Neuronal stem cell (in vitro differentiated cells): ENCODE data around the gene EIF2B5.

ENCODE experiments used
- DNase-seq: peaks from one replicate; pipeline ENCODE4 v3.0.0-alpha.2; 2013; ENCODE audit warnings: low spot score
- H2AFZ ChIP-seq: one replicate; pipeline ENCODE4 v1.6.1; 2013; ENCODE audit warnings: mild to moderate bottlenecking, low read length, inconsistent platforms
- H2AK5ac ChIP-seq: 2 replicates; pipeline ENCODE4 v1.6.1; 2013; ENCODE audit warnings: low read depth, mild to moderate bottlenecking, inconsistent platforms, low read length, moderate library complexity, mixed read lengths
- H2BK120ac ChIP-seq: 2 replicates; pipeline ENCODE4 v1.6.1; 2013; ENCODE audit warnings: low read depth, mild to moderate bottlenecking, inconsistent platforms, low read length, moderate library complexity, mixed read lengths
- H2BK12ac ChIP-seq: one replicate; pipeline ENCODE4 v1.6.1; 2013; ENCODE audit warnings: low read length, inconsistent platforms
- H2BK15ac ChIP-seq: 2 replicates; pipeline ENCODE4 v1.6.1; 2013; ENCODE audit warnings: mild to moderate bottlenecking, low read length, inconsistent platforms, mixed read lengths
- H2BK5ac ChIP-seq: one replicate; pipeline ENCODE4 v1.6.1; 2013; ENCODE audit warnings: inconsistent platforms, mild to moderate bottlenecking, low read length, moderate library complexity
- H3K14ac ChIP-seq: one replicate; pipeline ENCODE4 v1.6.1; 2013; ENCODE audit warnings: low read length, inconsistent platforms
- H3K18ac ChIP-seq: 2 replicates; pipeline ENCODE4 v1.6.1; 2013; ENCODE audit warnings: low read length, inconsistent platforms
- H3K23ac ChIP-seq: 2 replicates; pipeline ENCODE4 v1.6.1; 2013; ENCODE audit warnings: low read depth, mild to moderate bottlenecking, mixed read lengths, low read length, inconsistent platforms; ENCODE audit not compliant: poor library complexity
- H3K27ac ChIP-seq: replicated peaks from 3 replicates; pipeline ENCODE4 v1.5.1; 2013; ENCODE audit warnings: low read length, inconsistent platforms
- H3K27me3 ChIP-seq, 3 experiments: 2 replicates each; pipeline ENCODE4 v1.6.1; 2013; ENCODE audit warnings: low read length in 3 of 3, mild to moderate bottlenecking in 2 of 3, inconsistent platforms in 1 of 3, low read depth in 1 of 3, mixed read lengths in 1 of 3, moderate library complexity in 1 of 3; ENCODE audit not compliant: control insufficient read depth in 3 of 3, insufficient read depth in 3 of 3
- H3K36me3 ChIP-seq, 2 donors: replicated peaks in 1 of 2; 2 replicates each; pipeline ENCODE4 v1.6.1; 2013; ENCODE audit warnings: low read length in 2 of 2; ENCODE audit not compliant: control insufficient read depth in 2 of 2, insufficient read depth in 2 of 2
- H3K4ac ChIP-seq: 2 replicates; pipeline ENCODE4 v1.6.1; 2013; ENCODE audit warnings: inconsistent platforms, mild to moderate bottlenecking, low read length, moderate library complexity
- H3K4me1 ChIP-seq, 2 donors: 1 replicate in 1 of 2; 2 replicates in 1 of 2; pipeline ENCODE4 v1.6.1; 2013; ENCODE audit warnings: low read length in 2 of 2, low read depth in 1 of 2; ENCODE audit not compliant: control insufficient read depth in 2 of 2, insufficient read depth in 1 of 2
- H3K4me2 ChIP-seq: one replicate; pipeline ENCODE4 v1.6.1; 2013; ENCODE audit warnings: mild to moderate bottlenecking, low read length, inconsistent platforms; ENCODE audit not compliant: insufficient read depth, poor library complexity, severe bottlenecking
- H3K4me3 ChIP-seq, 2 donors: 2 replicates each; pipeline ENCODE4 v1.5.1; 2013; ENCODE audit warnings: low read length in 2 of 2, mild to moderate bottlenecking in 2 of 2, inconsistent platforms in 1 of 2, moderate library complexity in 1 of 2
- H3K79me1 ChIP-seq: one replicate; pipeline ENCODE4 v1.6.1; 2013; ENCODE audit warnings: low read depth, mild to moderate bottlenecking, inconsistent platforms, low read length, moderate library complexity
- H3K9ac ChIP-seq: one replicate; pipeline ENCODE4 v1.6.1; 2013; ENCODE audit warnings: mild to moderate bottlenecking, low read depth, low read length, inconsistent platforms; ENCODE audit not compliant: poor library complexity
- H3K9me3 ChIP-seq, 2 donors: replicated peaks in 1 of 2; 2 replicates each; pipeline versions ENCODE3 to v1.6.1; 2013; ENCODE audit warnings: low read length in 2 of 2, mild to moderate bottlenecking in 2 of 2, inconsistent platforms in 1 of 2, low read depth in 1 of 2, mixed read lengths in 1 of 2, moderate library complexity in 1 of 2; ENCODE audit not compliant: control insufficient read depth in 2 of 2, insufficient read depth in 1 of 2
- H4K8ac ChIP-seq: one replicate; pipeline ENCODE4 v1.6.1; 2013; ENCODE audit warnings: low read depth, mild to moderate bottlenecking, inconsistent platforms, low read length, moderate library complexity
- H4K91ac ChIP-seq: one replicate; pipeline ENCODE4 v1.6.1; 2013; ENCODE audit warnings: low read length, low read depth, mild to moderate bottlenecking, inconsistent platforms; ENCODE audit not compliant: poor library complexity
- WGBS, 2 donors: extraction: QIAGEN DNeasy Blood & Tissue Kit; methylation state at CpG; one replicate each; pipeline ENCODE4 v1.1.7; 2013; ENCODE audit warnings: missing lambda C conversion rate in 2 of 2, mixed read lengths in 1 of 2; ENCODE audit not compliant: insufficient read length in 2 of 2, insufficient replicate concordance in 1 of 2; ENCODE audit errors: extremely low coverage in 2 of 2; 5-methylcytosine and 5-hydroxymethylcytosine counted together

EIF2B5 gene

DNA sequence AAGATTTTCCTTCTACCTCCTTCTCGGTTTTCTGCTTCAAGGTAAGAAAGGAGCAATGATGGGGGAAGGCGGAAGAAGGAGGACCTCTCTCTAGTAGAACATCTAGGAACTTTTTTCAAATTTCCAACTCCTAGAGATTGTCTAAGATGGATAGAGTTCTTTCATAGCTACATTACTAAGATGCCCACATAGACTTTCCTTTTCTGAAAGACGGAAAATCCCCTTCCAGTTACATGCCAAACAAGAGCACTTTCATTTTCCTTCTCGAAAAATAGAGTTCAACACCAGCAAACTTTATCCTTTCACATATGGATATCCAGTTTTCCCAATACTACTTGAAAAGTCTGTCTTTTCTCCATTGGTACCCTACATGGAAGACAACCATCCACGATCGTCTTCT, 37.6 kb upstream of the EIF2B5 start:
- no peak overlapping the region for H2BK15ac ChIP-seq
- H3K36me3 ChIP-seq, result no peaks in the 10 kb centered on the region
- H3K9ac ChIP-seq, result no peak overlapping the region
- WGBS, 2 donors, result no CpG with 5 or more reads among the region's 6 CpGs
- H3K14ac ChIP-seq, result no peak overlapping the region
- no peak overlapping the region for H2BK120ac ChIP-seq
- H3K9me3 ChIP-seq, result peaks cover 0 to 4% of the 10 kb centered on the region in 2 donors
- H3K4me2 ChIP-seq, result no peak overlapping the region
- no peak overlapping the region for H2AK5ac ChIP-seq
- no peak overlapping the region for H3K4ac ChIP-seq
- H3K79me1 ChIP-seq, result no peaks in the 10 kb centered on the region
- H3K18ac ChIP-seq, result no peak overlapping the region
- no peak overlapping the region for H2BK5ac ChIP-seq
- H3K23ac ChIP-seq, result no peak overlapping the region
- H3K27me3 ChIP-seq, result peaks cover 0 to 8% (median 0%) of the 10 kb centered on the region in 3 experiments
- no peak overlapping the region for H3K27ac ChIP-seq
- H4K8ac ChIP-seq, result no peak overlapping the region
- H3K4me1 ChIP-seq, result no peaks in the 10 kb centered on the region
- DNase-seq, result no peak
- H3K4me3 ChIP-seq, result no peak overlapping the region
- no peak overlapping the region for H2BK12ac ChIP-seq
- no peak overlapping the region for H2AFZ ChIP-seq
- no peak overlapping the region for H4K91ac ChIP-seq

DNA sequence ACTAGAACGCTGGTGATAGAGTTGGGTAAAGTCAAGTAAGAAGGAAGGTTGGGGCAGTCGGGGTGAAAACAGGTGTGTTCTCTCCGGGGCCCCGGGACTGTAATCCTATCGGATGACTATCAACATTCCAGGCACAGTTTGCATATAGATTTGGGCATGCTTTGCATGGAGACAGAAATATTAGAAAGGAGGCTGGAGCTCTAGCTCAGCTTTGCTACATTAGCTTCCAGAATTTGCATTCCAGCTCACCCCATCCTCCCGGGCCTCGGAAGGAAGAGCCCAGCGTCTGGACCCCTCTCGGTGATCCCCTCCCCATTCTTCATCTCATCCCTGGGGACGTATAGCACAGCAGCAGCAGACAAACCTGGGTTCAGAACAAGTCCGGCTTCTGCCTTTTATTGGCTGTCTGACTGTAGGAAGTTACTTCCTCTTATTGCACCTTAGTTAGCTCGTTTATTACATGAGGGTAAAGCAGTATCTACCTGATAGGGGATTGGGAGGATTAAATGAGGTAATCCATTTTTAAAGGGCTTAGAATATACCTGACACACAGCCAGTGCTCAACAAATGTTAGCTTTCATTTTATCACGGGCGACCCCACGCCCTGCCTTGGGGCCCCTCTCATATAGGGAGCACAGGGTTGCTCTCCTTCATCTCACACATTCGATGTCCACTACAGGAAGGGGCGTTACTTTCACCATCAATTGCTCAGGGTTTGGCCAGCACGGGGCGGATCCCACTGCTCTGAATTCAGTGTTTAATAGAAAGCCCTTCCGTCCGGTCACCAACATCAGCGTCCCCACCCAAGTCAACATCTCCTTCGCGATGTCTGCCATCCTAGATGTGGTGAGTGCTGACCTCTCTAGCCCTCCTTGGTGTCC, 35.1 kb upstream of the EIF2B5 start:
- no peak overlapping the region for H2BK120ac ChIP-seq
- H3K23ac ChIP-seq, result no peak overlapping the region
- no peak overlapping the region for H3K4me3 ChIP-seq
- H4K91ac ChIP-seq, result no peak overlapping the region
- DNase-seq, result no peak
- H4K8ac ChIP-seq, result no peak overlapping the region
- no peak overlapping the region for H2AFZ ChIP-seq
- no peak overlapping the region for H2BK5ac ChIP-seq
- no peak overlapping the region for H3K4me2 ChIP-seq
- H3K18ac ChIP-seq, result no peak overlapping the region
- H3K9me3 ChIP-seq, result peaks cover 0 to 4% of the 10 kb centered on the region in 2 donors
- no peak overlapping the region for H2BK12ac ChIP-seq
- peaks cover 0 to 8% (median 0%) of the 10 kb centered on the region in 3 experiments for H3K27me3 ChIP-seq
- no peak overlapping the region for H2BK15ac ChIP-seq
- H3K4me1 ChIP-seq, result no peaks in the 10 kb centered on the region
- H3K9ac ChIP-seq, result no peak overlapping the region
- H3K79me1 ChIP-seq, result no peaks in the 10 kb centered on the region
- H3K14ac ChIP-seq, result no peak overlapping the region
- no peaks in the 10 kb centered on the region for H3K36me3 ChIP-seq
- WGBS, 2 donors, result no CpG with 5 or more reads among the region's 24 CpGs
- H3K27ac ChIP-seq, result no peak overlapping the region
- no peak overlapping the region for H2AK5ac ChIP-seq
- H3K4ac ChIP-seq, result no peak overlapping the region

DNA sequence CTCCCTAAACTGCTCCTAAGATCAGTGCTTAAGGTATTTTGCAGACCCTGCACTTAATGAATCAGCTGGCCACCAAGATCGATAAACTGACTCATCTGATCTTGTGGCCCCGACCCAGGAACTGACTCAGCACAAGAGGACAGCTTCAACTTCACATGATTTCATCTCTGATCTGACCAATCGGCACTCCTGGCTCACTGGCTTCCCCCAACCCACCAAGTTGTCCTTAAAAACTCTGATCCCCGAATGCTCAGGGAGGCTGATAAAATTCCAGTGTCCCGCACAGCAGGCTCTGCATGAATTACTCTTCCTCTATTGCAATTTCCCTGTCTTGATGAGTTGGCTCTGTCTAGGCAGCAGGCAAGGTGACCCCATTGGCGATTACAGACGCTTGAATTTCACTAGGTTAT, 24.8 kb upstream of the EIF2B5 start:
- no peaks in the 10 kb centered on the region for H3K36me3 ChIP-seq
- no peak overlapping the region for H2BK15ac ChIP-seq

DNA sequence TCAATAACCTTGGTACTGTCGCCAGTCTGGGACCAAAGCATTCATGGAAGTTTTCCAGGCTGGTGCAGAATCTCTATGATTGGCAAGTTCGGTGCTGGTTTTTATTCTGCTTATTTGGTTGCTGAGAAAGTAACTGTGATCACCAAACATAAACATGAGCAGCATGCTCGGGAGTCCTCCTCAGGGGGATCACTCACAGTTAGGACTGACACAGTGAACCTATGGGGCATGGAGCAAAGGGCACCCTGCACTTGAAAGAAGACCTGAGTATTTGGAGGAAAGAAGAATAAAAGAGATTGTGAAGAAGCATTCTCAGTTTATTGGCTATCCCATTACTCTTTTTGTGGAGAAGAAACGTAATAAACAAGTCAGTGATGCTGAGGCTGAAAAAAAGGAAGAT, 19.1 kb upstream of the EIF2B5 start:
- H2BK12ac ChIP-seq, result no peak overlapping the region
- H3K27ac ChIP-seq, result no peak overlapping the region
- H3K27me3 ChIP-seq, result peaks cover 0 to 2% (median 0%) of the 10 kb centered on the region in 3 experiments
- H3K9ac ChIP-seq, result no peak overlapping the region
- no peak overlapping the region for H3K4ac ChIP-seq
- no peak overlapping the region for H4K8ac ChIP-seq
- no peak overlapping the region for H2BK5ac ChIP-seq
- H3K4me2 ChIP-seq, result no peak overlapping the region
- no peak overlapping the region for H3K23ac ChIP-seq
- no CpG with 5 or more reads among the region's 4 CpGs for WGBS, 2 donors
- H2BK120ac ChIP-seq, result no peak overlapping the region
- H3K4me1 ChIP-seq, result no peaks in the 10 kb centered on the region
- no peaks in the 10 kb centered on the region for H3K9me3 ChIP-seq
- no peak overlapping the region for H3K14ac ChIP-seq
- no peak for DNase-seq
- no peak overlapping the region for H4K91ac ChIP-seq
- H2BK15ac ChIP-seq, result no peak overlapping the region
- H3K36me3 ChIP-seq, result no peaks in the 10 kb centered on the region
- no peak overlapping the region for H2AK5ac ChIP-seq
- no peak overlapping the region for H3K18ac ChIP-seq
- no peak overlapping the region for H3K4me3 ChIP-seq
- no peaks in the 10 kb centered on the region for H3K79me1 ChIP-seq
- H2AFZ ChIP-seq, result no peak overlapping the region

More for the DNA sequence above, 24.8 kb upstream of the EIF2B5 start:
- Histone ChIP-seq H3K9ac (no peak overlapping the region), H3K4ac (no peak overlapping the region), H3K9me3 (no peaks in the 10 kb centered on the region), H3K27ac (no peak overlapping the region), H2AFZ (peak overlapping the region; percentile 37), H2BK120ac (no peak overlapping the region), H3K18ac (no peak overlapping the region), H2AK5ac (no peak overlapping the region), H4K8ac (peak overlapping the region; percentile 82), H4K91ac (no peak overlapping the region), H2BK12ac (no peak overlapping the region), H2BK5ac (no peak overlapping the region), H3K23ac (no peak overlapping the region), H3K4me3 (no peak overlapping the region), H3K4me2 (no peak overlapping the region), H3K79me1 (no peaks in the 10 kb centered on the region), H3K27me3 (no peaks in the 10 kb centered on the region), H3K14ac (no peak overlapping the region), H3K4me1 (no peaks in the 10 kb centered on the region)
- no peak for DNase-seq
- WGBS, 2 donors, result no CpG with 5 or more reads among the region's 7 CpGs
